A673 (cell line): Measurements from ENCODE around the gene RTN1. TPM values are rescaled to one million over a fixed set of nuclear protein-coding genes. Genes with fewer than 3 reads are reported as not detected.

Source experiments
- BruUV-seq: library from RNA; stranded (reverse); fragments of 400-500 nt; replicated peaks from 2 replicates; lab custom pipeline; 2021; lab: Mats Ljungman, UMichigan
- CTCF ChIA-PET: fragments of 300-600 bp; sonication (Branson Sonifier 250); formaldehyde crosslinking; loops from one replicate; lab custom pipeline; 2022; ENCODE audit warnings: antibody characterized with exemption; lab: Charles Lee
- POLR2A ChIA-PET: fragments of 300-600 bp; sonication (Branson Sonifier 250); formaldehyde crosslinking; loops from one replicate; lab custom pipeline; 2022; ENCODE audit warnings: antibody characterized with exemption; ENCODE audit not compliant: low non-redundant PET; lab: Charles Lee
- DNase-seq: peaks from one replicate; pipeline ENCODE4 v3.0.0-alpha.2; 2015; ENCODE audit warnings: low spot score
- H3K27ac ChIP-seq: fragments of 200-600 bp; sonication (generic); 2 replicates; pipeline ENCODE4 v1.5.1; 2016; ENCODE audit warnings: mixed run types, low read depth, mild to moderate bottlenecking, mixed read lengths, antibody characterized with exemption, low read length; ENCODE audit not compliant: poor library complexity, severe bottlenecking
- H3K27me3 ChIP-seq: fragments of 200-600 bp; sonication (generic); replicated peaks from 2 replicates; pipeline ENCODE4 v1.6.1; 2017; ENCODE audit warnings: mixed run types, low read depth, mild to moderate bottlenecking, mixed read lengths, antibody characterized with exemption, low read length; ENCODE audit not compliant: insufficient read depth, poor library complexity
- H3K36me3 ChIP-seq: fragments of 200-600 bp; sonication (generic); 2 replicates; pipeline ENCODE4 v1.6.1; 2016; ENCODE audit warnings: mixed run types, mild to moderate bottlenecking, mixed read lengths, antibody characterized with exemption, low read length; ENCODE audit not compliant: insufficient read depth, poor library complexity, severe bottlenecking
- H3K4me1 ChIP-seq: fragments of 200-600 bp; sonication (generic); 2 replicates; pipeline ENCODE4 v1.6.1; 2017; ENCODE audit warnings: mixed run types, mild to moderate bottlenecking, mixed read lengths, antibody characterized with exemption, low read length; ENCODE audit not compliant: insufficient read depth, poor library complexity, severe bottlenecking
- H3K4me3 ChIP-seq: fragments of 200-600 bp; sonication (generic); 2 replicates; pipeline ENCODE4 v1.5.1; 2016; ENCODE audit warnings: low read depth, mixed run types, mild to moderate bottlenecking, mixed read lengths, low read length; ENCODE audit not compliant: poor library complexity, severe bottlenecking
- H3K9me3 ChIP-seq: fragments of 200-600 bp; sonication (generic); 2 replicates; pipeline ENCODE4 v1.6.1; 2016; ENCODE audit warnings: mixed run types, low read depth, mild to moderate bottlenecking, mixed read lengths, antibody characterized with exemption, low read length; ENCODE audit not compliant: poor library complexity, severe bottlenecking
- EZH2 ChIP-seq: fragments of 200-600 bp; sonication (generic); IDR thresholded peaks from 2 replicates; pipeline ENCODE4 v1.6.1; 2017; ENCODE audit warnings: borderline replicate concordance, low read depth, mild to moderate bottlenecking, mixed read lengths, antibody characterized with exemption, low read length; ENCODE audit not compliant: poor library complexity, severe bottlenecking
- intact Hi-C: fragments of 100-400 bp; cut with micrococcal nuclease; formaldehyde crosslinking; loops from one replicate; pipeline ENCODE4 v1.10.0; 2022; ENCODE audit not compliant: unreplicated experiment
- total RNA-seq: library from RNA; stranded (reverse); gene quantifications from 2 replicates; pipeline ENCODE4 v1.2.3, GENCODE V29; 2021
- TF ChIP-seq, protein P1 (sequence below): fragments of 300-800, 200-600 bp; sonication (generic); conservative IDR thresholded peaks from 2 replicates; pipeline ENCODE4 v1.5.1; 2017; ENCODE audit warnings: low read depth, mild to moderate bottlenecking, antibody characterized with exemption, low read length, moderate library complexity, mixed read lengths

Gene RTN1
- total RNA-seq, 1 experiment from 2014 or later = 4.0 TPM

GRCh38 chr14:59846595-59846994 lies 24.0 kb downstream of the RTN1 start:
- DNase-seq = no peak
- Histone ChIP-seq H3K4me3 (no peak overlapping the region), H3K9me3 (no peaks in the 10 kb centered on the region), H3K27me3 (no peaks in the 10 kb centered on the region), H3K36me3 (no peaks in the 10 kb centered on the region), H3K27ac (no peak overlapping the region), H3K4me1 (no peaks in the 10 kb centered on the region)
- ChIA-PET POLR2A (no interaction called here), CTCF (no interaction called here)
- no peak for TF ChIP-seq EZH2
- TF ChIP-seq, protein P1, sequence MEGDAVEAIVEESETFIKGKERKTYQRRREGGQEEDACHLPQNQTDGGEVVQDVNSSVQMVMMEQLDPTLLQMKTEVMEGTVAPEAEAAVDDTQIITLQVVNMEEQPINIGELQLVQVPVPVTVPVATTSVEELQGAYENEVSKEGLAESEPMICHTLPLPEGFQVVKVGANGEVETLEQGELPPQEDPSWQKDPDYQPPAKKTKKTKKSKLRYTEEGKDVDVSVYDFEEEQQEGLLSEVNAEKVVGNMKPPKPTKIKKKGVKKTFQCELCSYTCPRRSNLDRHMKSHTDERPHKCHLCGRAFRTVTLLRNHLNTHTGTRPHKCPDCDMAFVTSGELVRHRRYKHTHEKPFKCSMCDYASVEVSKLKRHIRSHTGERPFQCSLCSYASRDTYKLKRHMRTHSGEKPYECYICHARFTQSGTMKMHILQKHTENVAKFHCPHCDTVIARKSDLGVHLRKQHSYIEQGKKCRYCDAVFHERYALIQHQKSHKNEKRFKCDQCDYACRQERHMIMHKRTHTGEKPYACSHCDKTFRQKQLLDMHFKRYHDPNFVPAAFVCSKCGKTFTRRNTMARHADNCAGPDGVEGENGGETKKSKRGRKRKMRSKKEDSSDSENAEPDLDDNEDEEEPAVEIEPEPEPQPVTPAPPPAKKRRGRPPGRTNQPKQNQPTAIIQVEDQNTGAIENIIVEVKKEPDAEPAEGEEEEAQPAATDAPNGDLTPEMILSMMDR = no peak
- intact Hi-C loops = no loop called here
- BruUV-seq = no TSS peak

- H3K27ac ChIP-seq = no peak overlapping the region
- ChIA-PET CTCF (no interaction called here), POLR2A (no interaction called here)
- intact Hi-C loops = no loop called here
- no peaks in the 10 kb centered on the region for H3K4me1 ChIP-seq
- no peaks in the 10 kb centered on the region for H3K9me3 ChIP-seq
- no peak for TF ChIP-seq EZH2
- TF ChIP-seq, protein P1 = no peak
- H3K27me3 ChIP-seq = no peaks in the 10 kb centered on the region
- no TSS peak for BruUV-seq
- peak; percentile 52 for DNase-seq
- H3K36me3 ChIP-seq = no peaks in the 10 kb centered on the region
- no peak overlapping the region for H3K4me3 ChIP-seq
Measured at GRCh38 chr14:59845245-59845644, 25.3 kb downstream of the RTN1 start.

DNA sequence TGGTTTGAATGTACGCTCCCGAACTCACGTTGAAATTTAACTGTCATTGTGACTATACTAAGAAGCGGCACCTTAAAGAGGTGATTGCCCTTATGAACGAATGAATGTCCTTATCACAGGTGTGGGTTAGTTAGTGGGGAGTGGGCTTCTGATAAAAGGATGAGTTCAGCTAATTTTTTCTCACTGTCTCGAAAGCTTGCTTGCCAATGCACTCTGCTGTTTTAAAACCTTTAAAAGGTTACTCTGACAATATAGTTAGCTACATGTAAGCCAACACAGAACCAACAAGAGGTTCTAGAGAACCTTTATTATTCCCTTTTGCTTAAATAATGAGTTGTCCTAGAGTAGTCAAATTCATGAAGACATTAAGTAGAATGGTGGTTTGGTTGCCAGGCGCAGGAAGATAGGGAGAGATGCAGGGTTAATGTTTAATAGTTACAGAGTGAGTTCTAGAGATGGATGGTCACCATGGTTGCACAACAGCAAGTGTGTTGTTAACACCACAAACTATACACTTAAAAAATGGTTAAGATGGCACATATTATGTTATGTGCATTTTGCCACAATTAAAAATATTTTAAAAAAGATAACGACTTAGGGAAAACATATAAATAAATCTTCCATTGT lies 26.3 kb downstream of the RTN1 start:
- no peak for DNase-seq
- ChIA-PET CTCF (no interaction called here), POLR2A (no interaction called here)
- Histone ChIP-seq H3K27me3 (no peaks in the 10 kb centered on the region), H3K9me3 (no peaks in the 10 kb centered on the region), H3K4me3 (no peak overlapping the region), H3K36me3 (no peaks in the 10 kb centered on the region), H3K4me1 (no peaks in the 10 kb centered on the region), H3K27ac (no peak overlapping the region)
- intact Hi-C loops = no loop called here
- TF ChIP-seq EZH2 = no peak
- TF ChIP-seq, protein P1 = no peak
- BruUV-seq = no TSS peak
